HepG2 (cell line): ENCODE results near the gene PARP8. TPM values are rescaled to one million over a fixed set of nuclear protein-coding genes. Genes with fewer than 3 reads are reported as not detected.

ENCODE experiments used
- ATAC-seq: fragments of 200-7000 bp; cut with Tn5 transposase; 3 replicates; pipeline ENCODE4 v1.9.1; 2020; ENCODE audit warnings: mild to moderate bottlenecking, moderate library complexity
- BruUV-seq: library from RNA; stranded (reverse); fragments of 400-500 nt; replicated peaks from 2 replicates; lab custom pipeline; 2021; lab: Mats Ljungman, UMichigan
- CTCF ChIA-PET: fragments of 300-600 bp; formaldehyde crosslinking; extraction: SDS; loops from one replicate; lab custom pipeline; 2021; ENCODE audit warnings: low total read pairs, inconsistent platforms, low intra/inter-chr PET ratio; lab: Yijun Ruan, JAX
- POLR2A ChIA-PET: fragments of 350-600 bp; sonication (Branson Sonifier 250); formaldehyde crosslinking; loops from one replicate; lab custom pipeline; 2020; ENCODE audit warnings: antibody characterized with exemption, inconsistent platforms; lab: Yijun Ruan, JAX
- DNase-seq: peaks from one replicate; pipeline ENCODE4 v3.0.0-alpha.2; 2015; ENCODE audit warnings: low spot score
- FAIRE-seq: peaks from 3 replicates; lab custom pipeline; 2011; peaks lifted over from hg19 to GRCh38; lab: Jason Lieb, UNC
- H2AFZ ChIP-seq: one replicate; pipeline ENCODE4 v1.6.1; 2011; ENCODE audit warnings: low read length, inconsistent platforms
- H3K27ac ChIP-seq: fragments of 300-600 bp; 3 replicates; pipeline ENCODE4 v1.8.0; 2011; ENCODE audit warnings: mixed run types, mild to moderate bottlenecking, mixed read lengths, low read length, inconsistent platforms; ENCODE audit not compliant: insufficient read depth; ENCODE audit errors: extremely low read length
- H3K27me3 ChIP-seq, 2 experiments: fragments of 200-600 bp in 1 of 2; 2 replicates in 1 of 2; 3 replicates in 1 of 2; pipeline versions ENCODE4 v1.6.0 to v1.8.0; 2011; ENCODE audit warnings: low read length in 2 of 2, mild to moderate bottlenecking in 2 of 2, moderate library complexity in 2 of 2, inconsistent platforms in 1 of 2; ENCODE audit not compliant: insufficient read depth in 2 of 2, control insufficient read depth in 1 of 2
- H3K36me3 ChIP-seq, 2 experiments: fragments of 200-600 bp in 1 of 2; replicated peaks in 1 of 2; 2 replicates in 1 of 2; 3 replicates in 1 of 2; pipeline versions ENCODE4 v1.5.1 to v1.8.0; 2011; ENCODE audit warnings: low read length in 2 of 2, inconsistent platforms in 1 of 2; ENCODE audit not compliant: insufficient read depth in 2 of 2, control insufficient read depth in 1 of 2
- H3K4me1 ChIP-seq: 2 replicates; pipeline ENCODE4 v1.5.1; 2012; ENCODE audit warnings: low read length, inconsistent platforms; ENCODE audit not compliant: insufficient read depth
- H3K4me2 ChIP-seq: 2 replicates; pipeline ENCODE4 v1.6.0; 2011; ENCODE audit warnings: low read depth, low read length, inconsistent platforms
- H3K4me3 ChIP-seq, 3 experiments: fragments of 200-600 bp in 1 of 3; sonication (generic), shearing (Covaris generic) in 1 of 3; replicated peaks in 1 of 3; 2 replicates each; pipeline ENCODE4 v1.5.1; 2011 to 2016; ENCODE audit warnings: low read length in 3 of 3, inconsistent platforms in 2 of 3, low read depth in 2 of 3, mild to moderate bottlenecking in 2 of 3, control low read depth in 1 of 3, mixed read lengths in 1 of 3; ENCODE audit not compliant: insufficient read depth in 1 of 3
- H3K79me2 ChIP-seq: one replicate; pipeline ENCODE4 v1.6.1; 2011; ENCODE audit warnings: low read length, inconsistent platforms; ENCODE audit not compliant: insufficient read depth
- H3K9ac ChIP-seq: 2 replicates; pipeline ENCODE4 v1.6.0; 2011; ENCODE audit warnings: mild to moderate bottlenecking, low read depth, low read length, inconsistent platforms; ENCODE audit not compliant: insufficient read depth
- H3K9me3 ChIP-seq: 2 replicates; pipeline ENCODE4 v1.5.1; 2012; ENCODE audit warnings: mild to moderate bottlenecking, low read length
- H4K20me1 ChIP-seq: 2 replicates; pipeline ENCODE4 v1.6.0; 2011; ENCODE audit warnings: inconsistent platforms, mild to moderate bottlenecking, low read length, moderate library complexity; ENCODE audit not compliant: insufficient read depth
- ESRRA ChIP-seq: sonication (generic); formaldehyde crosslinking; IDR thresholded peaks from 2 replicates; pipeline ENCODE4 v1.5.1; 2020; ENCODE audit warnings: mild to moderate bottlenecking, low read depth, missing genetic modification reagents
- FOXM1 ChIP-seq: sonication (generic); formaldehyde crosslinking; IDR thresholded peaks from 2 replicates; pipeline ENCODE4 v1.5.0; 2020; ENCODE audit warnings: missing genetic modification reagents
- HMG20B ChIP-seq: conservative IDR thresholded peaks from 2 replicates; pipeline ENCODE4 v1.6.1; 2016; ENCODE audit warnings: missing genetic modification reagents, missing compliant biosample characterization
- HOXA9 ChIP-seq: sonication (generic); formaldehyde crosslinking; IDR thresholded peaks from 2 replicates; pipeline ENCODE4 v1.8.1; 2022; ENCODE audit warnings: missing genetic modification reagents, mild to moderate bottlenecking, moderate library complexity, borderline replicate concordance
- MAF1 ChIP-seq: sonication (generic); formaldehyde crosslinking; IDR thresholded peaks from 2 replicates; pipeline ENCODE4 v1.5.0; 2020; ENCODE audit warnings: missing genetic modification reagents, borderline replicate concordance
- RNF2 ChIP-seq: fragments of 450-650 bp; conservative IDR thresholded peaks from 2 replicates; pipeline ENCODE4 v1.6.1; 2016; ENCODE audit warnings: low read depth
- SNAPC2 ChIP-seq: sonication (generic); formaldehyde crosslinking; IDR thresholded peaks from 2 replicates; pipeline ENCODE4 v1.8.1; 2022; ENCODE audit warnings: mild to moderate bottlenecking, missing genetic modification reagents
- STAT5B ChIP-seq: sonication (generic); formaldehyde crosslinking; IDR thresholded peaks from 2 replicates; pipeline ENCODE4 v1.4.0; 2020; ENCODE audit warnings: missing genetic modification reagents
- TP53 ChIP-seq: sonication (generic); formaldehyde crosslinking; conservative IDR thresholded peaks from 2 replicates; pipeline ENCODE4 v1.4.0; 2020; ENCODE audit warnings: missing genetic modification reagents
- ZFP62 ChIP-seq: sonication (generic); formaldehyde crosslinking; IDR thresholded peaks from 2 replicates; pipeline ENCODE4 v1.4.0; 2020; ENCODE audit warnings: missing genetic modification reagents
- ZNF101 ChIP-seq: sonication (generic); formaldehyde crosslinking; IDR thresholded peaks from 2 replicates; pipeline ENCODE4 v1.4.0; 2020; ENCODE audit warnings: mild to moderate bottlenecking, low read depth, missing genetic modification reagents, borderline replicate concordance
- ZNF136 ChIP-seq: sonication (generic); formaldehyde crosslinking; IDR thresholded peaks from 2 replicates; pipeline ENCODE4 v1.8.1; 2022; ENCODE audit warnings: low read depth, mild to moderate bottlenecking, moderate library complexity, missing genetic modification reagents
- ZNF441 ChIP-seq: sonication (generic); formaldehyde crosslinking; IDR thresholded peaks from 2 replicates; pipeline ENCODE4 v1.7.0; 2021; ENCODE audit warnings: missing genetic modification reagents, borderline replicate concordance
- ZNF513 ChIP-seq: sonication (generic); formaldehyde crosslinking; conservative IDR thresholded peaks from 2 replicates; pipeline ENCODE4 v1.5.0; 2020; ENCODE audit warnings: missing genetic modification reagents
- ZNF775 ChIP-seq: sonication (generic); formaldehyde crosslinking; IDR thresholded peaks from 2 replicates; pipeline ENCODE4 v1.4.0; 2020; ENCODE audit warnings: missing genetic modification reagents, mild to moderate bottlenecking, moderate library complexity, borderline replicate concordance
- WGBS: methylation state at CpG from one replicate; pipeline ENCODE4 v1.1.6; 2017; ENCODE audit warnings: low lambda C conversion rate; 5-methylcytosine and 5-hydroxymethylcytosine counted together
- in situ Hi-C: cut with HindIII; loops from 2 replicates; pipeline ENCODE4 v1.10.0; 2017; ENCODE audit warnings: low pct_unique_long_range_greater_than_20kb; ENCODE audit not compliant: extremely low pct_ligation_motif_present
- intact Hi-C: fragments of 100-400 bp; cut with micrococcal nuclease; formaldehyde crosslinking; loops from one replicate; pipeline ENCODE4 v1.10.0; 2022; ENCODE audit not compliant: unreplicated experiment
- polyA plus RNA-seq, 8 experiments: library from polyadenylated mRNA; depleted of rRNA in 3 of 8; stranded (reverse) in 7 of 8; unstranded in 1 of 8; fragments of >200 nt; fragmentation: Illumina TruSeq in 4 of 8; extraction: Trizol in 4 of 8; gene quantifications; 2 replicates each; pipeline versions ENCODE4 v1.2.1 to v1.2.3, GENCODE V29; 2011 to 2016; ENCODE audit warnings: low read depth in 4 of 8, missing spikeins in 1 of 8, mixed read lengths in 1 of 8; ENCODE audit not compliant: insufficient read depth in 1 of 8
- total RNA-seq, 5 experiments: library from RNA; depleted of rRNA; stranded (reverse); fragments of >200 nt; fragmentation: Illumina TruSeq; extraction: Trizol; gene quantifications; 2 replicates each; pipeline ENCODE4 v1.2.3, GENCODE V29; 2016; ENCODE audit warnings: low read depth in 1 of 5
- TF ChIP-seq, protein P1 (sequence below): IDR thresholded peaks from 2 replicates; pipeline ENCODE4 v1.6.1; 2016; ENCODE audit warnings: missing biosample characterization, missing genetic modification reagents, low read depth
- TF ChIP-seq, protein P2 (sequence below), 2 experiments: fragments of 450-650 bp in 1 of 2; sonication (generic) in 1 of 2; formaldehyde crosslinking; IDR thresholded peaks; 2 replicates each; pipeline versions ENCODE4 v1.5.0 to v1.8.0; 2020 to 2022; ENCODE audit warnings: mild to moderate bottlenecking in 1 of 2, missing genetic modification reagents in 1 of 2
- TF ChIP-seq, protein P3 (sequence below): IDR thresholded peaks from 2 replicates; pipeline ENCODE4 v1.6.1; 2016; ENCODE audit warnings: missing genetic modification reagents, missing compliant biosample characterization

PARP8 gene
- total and polyA plus RNA-seq, 2 of the 13 experiments (the other 11 are each of a cell fraction or from before 2014, with no cell fraction given), result 0.11 to 0.29 TPM

DNA sequence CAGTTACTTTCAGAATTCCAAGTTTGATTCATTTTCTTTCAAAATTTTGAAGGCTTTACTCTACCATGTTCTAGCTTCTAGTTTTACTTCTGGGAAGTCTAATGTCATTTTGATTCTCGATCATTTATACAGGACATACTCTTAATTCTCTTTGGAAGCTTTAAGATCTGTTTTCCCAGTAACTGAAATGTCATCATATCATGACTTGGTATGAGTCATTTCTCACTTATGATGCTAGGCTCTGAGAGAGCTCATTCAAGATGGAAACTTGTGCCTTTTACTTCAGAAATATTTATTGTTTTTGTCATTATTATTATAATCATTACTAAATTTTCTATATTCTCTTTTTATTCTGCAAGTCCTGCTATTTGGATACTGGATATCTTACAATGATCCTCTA, 222.3 kb downstream of the PARP8 start (continued):
- TF ChIP-seq, protein P1, sequence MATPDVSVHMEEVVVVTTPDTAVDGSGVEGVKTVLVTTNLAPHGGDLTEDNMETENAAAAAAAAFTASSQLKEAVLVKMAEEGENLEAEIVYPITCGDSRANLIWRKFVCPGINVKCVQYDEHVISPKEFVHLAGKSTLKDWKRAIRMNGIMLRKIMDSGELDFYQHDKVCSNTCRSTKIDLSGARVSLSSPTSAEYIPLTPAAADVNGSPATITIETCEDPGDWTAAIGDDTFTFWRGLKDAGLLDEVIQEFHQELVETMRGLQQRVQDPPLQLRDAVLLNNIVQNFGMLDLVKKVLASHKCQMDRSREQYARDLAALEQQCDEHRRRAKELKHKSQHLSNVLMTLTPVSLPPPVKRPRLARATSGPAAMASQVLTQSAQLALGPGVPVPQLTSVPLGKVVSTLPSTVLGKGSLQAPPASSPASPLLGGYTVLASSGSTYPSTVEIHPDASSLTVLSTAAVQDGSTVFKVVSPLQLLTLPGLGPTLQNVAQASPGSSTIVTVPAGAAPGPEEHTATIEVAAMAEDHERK (CRISPR knock-in tag), result no peak
- TF ChIP-seq, protein P2, sequence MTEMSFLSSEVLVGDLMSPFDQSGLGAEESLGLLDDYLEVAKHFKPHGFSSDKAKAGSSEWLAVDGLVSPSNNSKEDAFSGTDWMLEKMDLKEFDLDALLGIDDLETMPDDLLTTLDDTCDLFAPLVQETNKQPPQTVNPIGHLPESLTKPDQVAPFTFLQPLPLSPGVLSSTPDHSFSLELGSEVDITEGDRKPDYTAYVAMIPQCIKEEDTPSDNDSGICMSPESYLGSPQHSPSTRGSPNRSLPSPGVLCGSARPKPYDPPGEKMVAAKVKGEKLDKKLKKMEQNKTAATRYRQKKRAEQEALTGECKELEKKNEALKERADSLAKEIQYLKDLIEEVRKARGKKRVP (CRISPR knock-in tag; IDR thresholded peaks at IDR 0.05), result no peak
- no peak for TF ChIP-seq ZNF441
- TF ChIP-seq MAF1 (CRISPR knock-in tag), result no peak
- TF ChIP-seq STAT5B (CRISPR knock-in tag), result no peak
- no peak for TF ChIP-seq ESRRA (CRISPR knock-in tag)

DNA sequence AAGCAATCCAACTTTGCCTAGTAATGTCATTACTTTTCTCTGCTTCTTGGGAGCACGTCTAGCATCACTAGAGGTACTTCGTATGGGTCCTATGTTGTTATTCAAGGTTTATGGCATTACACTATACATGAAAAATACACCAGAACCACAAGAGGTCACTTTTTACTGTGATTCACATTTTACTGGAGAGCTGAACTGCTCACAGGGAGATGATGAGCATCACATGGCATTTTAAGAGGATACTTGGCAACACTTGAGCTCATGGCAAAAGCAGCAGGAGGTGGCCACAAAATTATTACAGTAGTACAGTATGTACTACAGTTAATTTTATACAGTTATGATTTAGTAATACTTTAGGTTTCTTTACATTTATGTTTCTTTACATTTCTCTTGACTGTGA, 223.4 kb downstream of the PARP8 start:
- in situ Hi-C loops (no loop called here), intact Hi-C loops (no loop called here)
- DNase-seq (no peak), ATAC-seq (no peak), FAIRE-seq (no peak)
- Histone ChIP-seq H3K27me3 (no peaks in the 10 kb centered on the region), H3K9ac (no peak overlapping the region), H3K4me3 (no peak overlapping the region), H2AFZ (no peak overlapping the region), H3K27ac (no peak overlapping the region), H3K4me2 (no peak overlapping the region), H3K36me3 (no peaks in the 10 kb centered on the region), H3K9me3 (no peaks in the 10 kb centered on the region), H4K20me1 (no peaks in the 10 kb centered on the region), H3K79me2 (no peaks in the 10 kb centered on the region), H3K4me1 (no peaks in the 10 kb centered on the region)
- BruUV-seq, result no TSS peak
- ChIA-PET CTCF (no interaction called here), POLR2A (no interaction called here)
- 3% methylated on average over 2 of the region's 2 CpGs for WGBS
- no peak for TF ChIP-seq SNAPC2
- no peak for TF ChIP-seq FOXM1 (CRISPR knock-in tag)
- no peak for TF ChIP-seq ZNF136 (CRISPR knock-in tag)
- TF ChIP-seq HOXA9 (CRISPR knock-in tag), result no peak
- TF ChIP-seq, protein P3, sequence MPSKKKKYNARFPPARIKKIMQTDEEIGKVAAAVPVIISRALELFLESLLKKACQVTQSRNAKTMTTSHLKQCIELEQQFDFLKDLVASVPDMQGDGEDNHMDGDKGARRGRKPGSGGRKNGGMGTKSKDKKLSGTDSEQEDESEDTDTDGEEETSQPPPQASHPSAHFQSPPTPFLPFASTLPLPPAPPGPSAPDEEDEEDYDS (CRISPR knock-in tag), result no peak
- TF ChIP-seq TP53 (CRISPR knock-in tag), result no peak
- no peak for TF ChIP-seq HMG20B
- no peak for TF ChIP-seq ZNF775 (CRISPR knock-in tag)
- TF ChIP-seq ZFP62 (CRISPR knock-in tag), result no peak
- no peak for TF ChIP-seq RNF2
- TF ChIP-seq ZNF101 (CRISPR knock-in tag), result no peak
- no peak for TF ChIP-seq ZNF513 (CRISPR knock-in tag)
